Islet precursor cell (in vitro differentiated cells): Measurements from ENCODE around the gene NASP.
"Not testable (repeated sequence)": the region's sequence is repeated elsewhere in the genome, so short reads cannot be mapped to it uniquely, and the experiment has no call there.

Experiments
- DNase-seq: peaks from one replicate; pipeline ENCODE4 v3.0.0-alpha.2; 2018

The NASP gene

GRCh38 chr1:45569962-45570581, 13.8 kb upstream of the NASP start:
- peak; percentile 85 for DNase-seq

GRCh38 chr1:45570631-45571030, 13.2 kb upstream of the NASP start:
- DNase-seq, result no peak

DNA sequence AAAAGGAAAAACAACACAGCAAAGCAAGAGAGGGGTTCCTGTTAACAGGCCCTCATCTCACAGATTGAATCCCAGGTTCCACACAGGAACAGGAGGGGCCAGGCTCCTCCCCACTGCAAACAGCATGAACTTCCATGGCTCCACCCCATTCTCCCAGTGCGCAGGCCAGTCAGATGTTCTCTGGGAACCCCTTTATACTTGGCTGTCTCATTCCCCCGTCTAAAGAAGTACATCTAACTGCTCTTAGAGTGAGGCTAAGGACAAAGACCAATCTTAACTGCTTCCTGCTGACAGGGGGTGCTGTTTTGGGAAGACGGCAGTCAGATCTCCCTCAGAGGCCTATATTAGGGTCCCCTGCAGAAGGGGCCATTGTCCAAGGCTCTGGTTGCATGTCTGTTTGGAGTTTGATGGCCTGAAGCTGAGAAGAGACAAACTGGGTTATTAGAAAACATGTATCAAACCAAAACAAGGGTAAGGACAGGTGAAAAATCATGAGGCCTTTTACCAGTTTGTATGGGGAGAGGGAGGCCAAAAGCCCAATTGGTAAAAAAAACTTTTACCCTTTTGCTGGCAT, 10.5 kb upstream of the NASP start:
- DNase-seq, result no peak

DNA sequence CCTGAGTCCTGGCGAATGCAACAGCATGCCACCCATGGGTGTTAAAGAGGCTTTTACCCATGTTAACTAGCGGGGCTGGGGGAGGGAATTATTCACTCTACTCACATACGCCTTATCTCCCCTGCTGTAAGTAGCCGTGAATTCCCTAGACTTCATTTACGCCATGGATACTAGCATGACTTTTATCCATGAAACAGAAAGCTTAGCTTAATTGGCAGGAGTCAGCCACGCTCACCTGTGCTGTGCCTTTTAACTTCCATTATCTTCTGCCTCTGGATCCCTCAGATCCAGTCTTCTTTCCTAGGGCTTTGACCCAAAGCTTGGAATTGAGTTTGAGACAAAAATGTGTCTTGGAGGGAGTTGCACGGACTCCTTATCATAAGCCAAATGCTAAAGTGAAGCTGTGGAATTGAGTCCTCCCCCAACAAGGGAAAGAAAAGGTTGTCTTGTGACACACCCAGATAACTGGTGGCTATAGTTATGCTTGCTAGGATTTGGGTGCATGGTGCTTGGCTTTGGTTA, 9.7 kb upstream of the NASP start:
- DNase-seq, result no peak

DNA sequence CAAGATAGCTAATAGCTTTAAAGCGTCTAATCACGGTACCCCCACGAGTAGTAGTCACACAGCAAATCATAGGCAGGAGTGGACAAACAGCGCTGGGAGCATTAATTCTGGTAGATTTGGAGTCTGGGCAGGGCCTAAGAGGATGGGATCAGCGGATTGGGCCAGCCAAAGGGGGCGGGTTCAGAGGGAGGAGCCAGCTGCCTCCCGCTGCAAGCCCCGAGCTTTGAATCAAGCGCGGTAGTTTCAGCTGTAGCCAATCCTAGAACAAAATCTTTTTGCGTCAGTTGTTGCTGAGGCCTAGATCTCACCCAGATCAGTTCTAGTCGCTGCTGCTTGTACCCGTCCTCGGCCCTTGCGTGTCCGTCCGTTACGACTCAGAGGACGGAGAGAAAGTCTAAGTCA, 576 bp upstream of the NASP start:
- DNase-seq, result peak; percentile 98

DNA sequence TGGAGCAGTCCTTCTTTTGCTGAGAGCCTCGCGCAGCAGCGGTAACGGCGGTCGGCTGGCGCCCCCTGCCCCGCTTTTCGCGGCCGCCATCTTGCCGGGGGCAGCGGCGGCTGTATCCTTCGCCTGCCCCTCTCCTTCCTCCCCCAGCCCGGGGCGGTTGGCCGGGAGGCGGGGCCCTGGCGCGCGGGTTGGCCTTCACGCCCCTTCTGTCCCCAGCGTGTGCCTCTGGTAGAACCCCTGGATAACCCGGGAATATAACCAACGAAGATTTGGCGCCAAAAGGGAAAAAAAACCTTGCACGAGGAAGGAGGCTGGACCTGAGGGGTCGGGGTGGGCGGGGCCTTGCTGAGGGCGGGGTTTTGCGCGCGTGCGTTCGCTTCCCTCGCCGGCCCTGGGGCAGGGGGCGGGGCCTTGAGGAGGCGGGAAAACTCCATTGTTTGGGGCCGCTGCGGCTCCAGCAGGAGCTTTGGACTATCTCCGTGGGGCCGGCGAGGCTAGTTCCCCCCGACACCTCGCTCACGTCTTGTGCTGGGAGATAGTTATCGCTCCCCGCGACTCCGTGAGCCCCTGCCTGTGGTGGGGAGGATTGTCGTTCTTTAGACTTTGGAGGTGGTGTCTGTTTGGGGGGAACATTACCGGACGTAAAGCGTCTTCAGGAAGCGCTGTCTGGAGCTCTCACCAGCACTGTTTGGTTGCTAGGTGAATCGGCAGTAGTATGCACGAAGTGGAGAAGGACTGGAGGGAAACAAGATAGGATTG, 689 bp downstream of the NASP start:
- peak; percentile 94 for DNase-seq

DNA sequence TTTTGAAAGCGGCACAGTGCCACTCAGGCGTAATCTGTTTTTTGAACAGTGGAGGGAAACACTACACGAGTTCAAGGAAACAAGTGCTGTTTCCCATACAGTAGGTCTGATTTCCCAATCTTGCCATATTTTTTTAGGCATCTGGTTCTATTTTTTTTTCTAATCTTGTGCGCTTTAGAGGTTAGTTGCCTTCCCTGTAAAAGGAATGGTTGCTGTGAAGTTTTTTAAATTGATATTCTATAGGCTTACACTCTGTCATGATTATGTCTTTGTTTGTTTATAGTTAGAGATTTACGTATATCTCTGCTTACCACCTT, 1.2 kb downstream of the NASP start:
- no peak for DNase-seq

GRCh38 chr1:45585496-45586075, 1.7 kb downstream of the NASP start:
- no peak for DNase-seq

DNA sequence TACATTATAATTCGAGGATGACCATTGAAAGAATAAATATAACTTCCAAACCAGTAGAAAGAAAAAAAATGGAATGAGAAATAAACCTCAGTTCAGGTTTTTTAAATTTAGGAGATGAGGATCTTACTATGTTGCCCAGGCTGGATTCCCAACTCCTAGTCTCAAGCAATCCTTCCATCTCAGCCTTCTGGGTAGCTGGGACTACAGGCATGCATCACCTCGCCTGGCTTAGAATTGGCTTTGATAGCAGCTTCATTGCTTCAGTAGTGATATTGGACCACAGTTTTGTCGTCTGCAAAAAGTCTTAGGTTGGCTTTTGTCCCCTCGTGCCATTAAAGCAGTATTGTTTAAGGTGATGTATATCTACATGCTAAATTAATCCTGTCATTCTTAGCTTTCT, 2.9 kb downstream of the NASP start:
- DNase-seq, result no peak

DNA sequence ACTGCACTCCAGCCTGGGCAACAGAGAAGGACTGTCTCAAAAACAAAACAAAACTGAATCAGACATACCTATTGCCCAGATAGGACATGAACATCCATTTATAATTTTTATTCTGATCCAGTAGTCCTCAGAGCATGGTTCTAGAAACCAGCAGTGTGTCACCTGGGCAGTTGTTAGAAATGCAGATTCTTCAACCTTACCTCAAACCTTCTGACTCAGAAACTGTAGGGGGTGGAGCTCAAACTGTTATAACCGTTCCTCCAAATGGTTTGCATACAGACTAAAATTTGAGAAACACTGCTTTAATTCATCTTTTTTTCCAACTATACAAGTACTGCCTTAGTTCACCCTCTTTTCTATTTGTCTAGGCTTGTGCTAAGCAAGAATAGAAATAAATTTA, 6.0 kb downstream of the NASP start:
- DNase-seq, result no peak

DNA sequence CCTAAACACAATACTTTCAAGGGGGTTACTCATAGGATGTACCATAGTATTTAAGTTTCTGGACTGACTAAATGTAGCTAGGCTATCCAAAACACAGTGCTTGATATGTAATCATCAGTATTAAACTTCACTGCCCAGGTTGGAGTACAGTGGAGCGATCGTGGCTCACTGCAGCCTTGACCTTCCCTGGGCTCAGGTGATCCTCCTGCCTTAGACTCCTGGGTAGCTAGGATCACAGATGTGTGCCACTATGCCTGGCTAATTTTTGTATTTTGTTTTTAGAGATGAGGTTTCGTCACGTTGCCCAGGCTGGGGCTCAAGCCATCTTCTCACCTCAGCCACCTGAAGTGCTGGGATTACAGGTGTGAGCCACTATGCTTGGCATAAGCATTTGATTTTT, 10.6 kb downstream of the NASP start:
- DNase-seq, result no peak

DNA sequence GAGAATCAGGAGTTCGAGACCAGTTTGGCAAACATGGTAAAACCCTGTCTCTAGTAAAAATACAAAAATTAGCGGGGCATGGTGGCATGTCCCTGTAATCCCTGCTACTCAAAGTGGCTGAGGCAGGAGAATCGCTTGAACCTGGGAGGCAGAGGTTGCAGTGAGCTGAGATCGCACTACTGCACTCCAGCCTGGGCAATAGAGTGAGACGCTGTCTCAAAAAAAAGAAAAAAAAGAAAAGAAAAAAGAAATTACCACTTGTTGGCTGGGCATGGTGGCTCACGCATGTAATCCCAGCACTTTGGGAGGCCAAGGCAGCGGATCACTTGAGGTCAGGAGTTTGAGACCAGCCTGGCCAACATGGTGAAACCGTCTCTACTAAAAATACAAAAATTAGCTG, 12.9 kb downstream of the NASP start:
- not testable (repeated sequence) for DNase-seq

- DNase-seq, result no peak
Measured at GRCh38 chr1:45604239-45604638, 20.4 kb downstream of the NASP start.

GRCh38 chr1:45607404-45608074, 23.7 kb downstream of the NASP start:
- DNase-seq, result no peak

DNA sequence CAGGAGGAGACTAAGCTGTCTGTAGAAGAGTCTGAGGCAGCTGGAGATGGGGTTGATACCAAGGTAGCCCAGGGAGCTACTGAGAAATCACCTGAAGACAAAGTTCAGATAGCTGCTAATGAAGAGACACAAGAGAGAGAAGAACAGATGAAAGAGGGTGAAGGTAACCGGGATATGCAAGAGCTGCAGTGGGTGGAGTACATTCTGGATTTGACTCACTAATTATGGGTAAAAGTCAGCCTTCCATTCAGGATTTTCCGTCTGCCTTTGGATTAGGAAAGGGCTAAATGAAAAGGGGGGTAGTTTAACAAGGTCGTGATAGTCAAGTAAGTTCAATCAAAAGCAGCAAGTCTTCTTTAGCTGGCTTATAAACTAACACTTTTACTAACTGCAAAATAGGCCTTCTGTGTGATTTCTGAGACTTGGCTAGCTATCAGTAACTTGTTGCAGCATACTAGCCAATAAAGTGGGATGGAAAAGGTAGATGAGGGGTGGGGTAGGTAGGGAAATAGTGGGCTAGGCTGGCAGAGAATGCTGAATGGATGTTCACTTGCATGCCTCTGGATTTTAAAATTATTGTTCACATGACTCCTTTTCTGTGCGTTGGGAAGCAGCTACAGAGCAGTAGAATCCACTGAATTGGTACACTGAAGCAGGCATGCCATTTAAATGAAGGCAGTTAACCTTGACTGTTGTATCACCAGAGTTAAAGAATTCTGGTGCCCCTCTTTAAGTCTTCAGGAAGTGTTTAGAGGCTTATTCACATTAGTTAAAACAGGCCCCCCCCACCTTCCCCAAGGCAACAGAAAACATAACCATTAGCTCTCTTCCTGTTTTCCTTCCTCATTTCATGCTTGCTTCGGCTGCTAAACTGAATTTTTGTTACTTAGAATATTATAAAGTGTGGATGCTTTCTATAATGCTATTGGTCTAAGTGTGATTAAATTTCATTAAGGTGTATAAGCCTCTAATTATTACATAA, 24.6 kb downstream of the NASP start:
- DNase-seq, result no peak

- no peak for DNase-seq
Measured at GRCh38 chr1:45610589-45611226, 26.9 kb downstream of the NASP start.

DNA sequence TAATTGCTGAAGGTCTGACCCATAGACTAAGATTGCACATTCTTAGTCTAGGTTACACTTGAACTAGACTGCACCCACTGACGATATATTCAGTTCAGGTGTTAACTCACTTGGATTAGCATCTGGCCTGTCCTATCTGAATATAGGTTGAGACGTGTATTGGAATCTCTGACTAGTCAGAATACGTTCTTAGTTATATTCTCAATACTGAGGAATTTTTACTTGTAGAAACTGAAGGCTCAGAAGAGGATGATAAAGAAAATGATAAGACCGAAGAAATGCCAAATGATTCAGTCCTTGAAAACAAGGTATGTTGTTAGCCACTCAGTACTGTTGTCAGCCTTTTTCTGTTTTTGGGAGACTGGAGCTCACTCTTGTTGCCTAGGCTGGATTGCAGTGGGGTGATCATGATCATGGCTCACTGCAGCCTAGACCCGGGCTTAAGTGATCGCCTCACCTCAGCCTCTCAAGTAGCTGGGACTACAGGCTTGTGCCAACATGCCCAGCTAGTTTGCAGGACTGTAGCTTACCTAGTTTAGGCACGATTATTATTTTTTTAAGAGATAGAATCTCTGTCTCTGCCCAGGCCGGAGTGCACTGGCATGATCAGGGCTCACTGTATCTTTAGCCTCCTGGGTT, 29.2 kb downstream of the NASP start:
- DNase-seq, result no peak

- no peak for DNase-seq
Measured at GRCh38 chr1:45615885-45616284, 32.0 kb downstream of the NASP start.

- DNase-seq, result no peak
Measured at GRCh38 chr1:45617618-45618017, 33.8 kb downstream of the NASP start.

DNA sequence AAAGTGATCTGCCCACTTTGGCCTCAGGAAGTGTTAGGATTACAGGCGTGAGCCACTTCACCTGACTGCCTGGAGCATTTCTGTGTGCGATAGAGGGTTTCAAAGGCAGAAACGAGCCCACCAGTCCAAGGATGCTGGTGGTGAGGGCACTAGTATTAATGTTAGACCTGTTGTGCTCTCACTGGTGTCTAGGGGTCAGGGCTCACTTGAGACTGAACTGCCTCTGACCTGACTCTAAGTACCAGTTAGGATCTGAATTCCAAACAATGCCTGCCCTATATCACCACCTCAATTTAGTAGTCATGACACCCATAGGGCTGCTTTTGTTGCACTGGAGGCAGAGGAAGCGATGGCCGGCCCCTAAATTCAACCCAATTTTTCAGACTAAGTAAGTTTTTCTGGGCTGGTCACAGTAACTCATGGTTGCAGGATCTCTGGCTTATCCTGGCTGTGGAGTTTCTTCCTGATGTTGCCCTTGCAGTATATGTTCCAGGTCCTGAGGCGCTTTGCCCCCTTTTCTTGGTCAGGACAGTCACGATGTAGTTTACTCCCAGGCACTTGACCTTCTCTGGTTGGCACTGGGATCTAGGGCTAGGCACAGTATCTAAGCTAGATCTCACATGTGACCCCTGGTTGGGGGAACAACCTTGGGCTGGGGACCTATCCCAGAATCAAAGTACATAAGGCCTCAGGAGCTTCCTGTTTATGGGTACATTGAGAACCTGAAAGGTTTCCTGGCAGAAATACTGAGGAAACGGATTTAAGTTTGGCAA, 35.5 kb downstream of the NASP start:
- DNase-seq, result no peak
